ENCODE data around the gene TMEM151B. TPM values are rescaled to one million over a fixed set of nuclear protein-coding genes. Genes with fewer than 3 reads are reported as not detected.

The TMEM151B gene
- total and polyA plus RNA-seq, 2 of the 13 experiments (the other 11 are each of a cell fraction or from before 2014, with no cell fraction given) = not detected

DNA sequence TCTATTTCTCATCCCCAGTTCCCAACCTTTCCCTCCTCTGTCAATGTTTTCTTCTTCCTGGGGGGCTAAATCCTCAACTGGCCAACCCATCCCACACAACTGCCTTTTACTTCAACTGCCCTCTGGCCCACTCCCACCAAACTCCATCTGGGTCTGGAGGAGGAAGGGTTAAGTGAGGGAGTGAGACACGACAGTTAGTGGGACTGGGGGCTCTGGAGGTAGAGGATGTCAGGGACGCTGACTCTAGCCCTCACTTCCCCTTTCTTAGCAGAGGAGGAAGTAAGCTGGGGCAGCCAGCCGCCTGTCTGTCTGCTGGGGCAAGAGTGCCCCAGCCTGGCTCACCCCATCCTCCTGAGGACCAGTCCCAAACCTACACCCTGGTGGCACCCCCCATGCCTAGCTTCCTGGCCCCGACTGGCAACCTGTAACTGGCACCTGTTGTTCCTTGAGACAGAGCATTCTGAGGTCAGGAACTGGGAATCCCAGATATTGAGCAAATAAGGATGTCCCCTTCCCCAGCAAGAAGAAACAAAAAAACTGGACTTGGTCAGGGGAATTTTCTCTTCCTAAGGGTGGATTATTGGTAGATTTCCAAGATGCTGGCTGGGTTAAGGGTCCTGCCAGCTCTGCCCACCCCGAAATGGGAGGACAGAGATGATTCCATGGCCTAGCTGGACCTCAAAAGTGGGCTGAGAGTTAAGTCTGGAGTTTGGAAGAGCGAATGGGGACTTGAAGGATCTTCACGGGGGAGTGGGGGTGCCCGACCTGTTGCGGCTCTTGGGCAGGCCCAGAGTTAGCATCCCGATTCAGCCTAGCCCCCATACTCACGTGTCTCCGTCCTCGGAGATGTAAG, 5.9 kb upstream of the TMEM151B start (continued):
- TF ChIP-seq, protein P1, sequence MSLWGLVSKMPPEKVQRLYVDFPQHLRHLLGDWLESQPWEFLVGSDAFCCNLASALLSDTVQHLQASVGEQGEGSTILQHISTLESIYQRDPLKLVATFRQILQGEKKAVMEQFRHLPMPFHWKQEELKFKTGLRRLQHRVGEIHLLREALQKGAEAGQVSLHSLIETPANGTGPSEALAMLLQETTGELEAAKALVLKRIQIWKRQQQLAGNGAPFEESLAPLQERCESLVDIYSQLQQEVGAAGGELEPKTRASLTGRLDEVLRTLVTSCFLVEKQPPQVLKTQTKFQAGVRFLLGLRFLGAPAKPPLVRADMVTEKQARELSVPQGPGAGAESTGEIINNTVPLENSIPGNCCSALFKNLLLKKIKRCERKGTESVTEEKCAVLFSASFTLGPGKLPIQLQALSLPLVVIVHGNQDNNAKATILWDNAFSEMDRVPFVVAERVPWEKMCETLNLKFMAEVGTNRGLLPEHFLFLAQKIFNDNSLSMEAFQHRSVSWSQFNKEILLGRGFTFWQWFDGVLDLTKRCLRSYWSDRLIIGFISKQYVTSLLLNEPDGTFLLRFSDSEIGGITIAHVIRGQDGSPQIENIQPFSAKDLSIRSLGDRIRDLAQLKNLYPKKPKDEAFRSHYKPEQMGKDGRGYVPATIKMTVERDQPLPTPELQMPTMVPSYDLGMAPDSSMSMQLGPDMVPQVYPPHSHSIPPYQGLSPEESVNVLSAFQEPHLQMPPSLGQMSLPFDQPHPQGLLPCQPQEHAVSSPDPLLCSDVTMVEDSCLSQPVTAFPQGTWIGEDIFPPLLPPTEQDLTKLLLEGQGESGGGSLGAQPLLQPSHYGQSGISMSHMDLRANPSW (CRISPR knock-in tag; IDR thresholded peaks at IDR 0.05; ENCODE audit: borderline replicate concordance) = no peak
- no peak for TF ChIP-seq ZNF614 (CRISPR knock-in tag; IDR thresholded peaks at IDR 0.05; ENCODE audit: borderline replicate concordance)
- peak; percentile 31; the same call in 1 of the 2 replicates for TF ChIP-seq ZNF350 (CRISPR knock-in tag; IDR thresholded peaks at IDR 0.05; ENCODE audit: borderline replicate concordance, low read depth)
- TF ChIP-seq THAP9 (CRISPR knock-in tag; IDR thresholded peaks at IDR 0.05; ENCODE audit: borderline replicate concordance) = peak; percentile 6; the same call in 1 of the 2 replicates
- 0 out of 2 replicates have a peak, but pooled peaks have one; percentile 3 for TF ChIP-seq ZNF281 (CRISPR knock-in tag; IDR thresholded peaks at IDR 0.05; ENCODE audit: borderline replicate concordance)
- peak; percentile 26; the same call in 1 of the 2 replicates for TF ChIP-seq ZNF747 (CRISPR knock-in tag; IDR thresholded peaks at IDR 0.05; ENCODE audit: borderline replicate concordance)
- TF ChIP-seq MAZ (IDR thresholded peaks at IDR 0.05; ENCODE audit: borderline replicate concordance, low read depth, low read length) = no peak
- 0 out of 2 replicates have a peak, but pooled peaks have one; percentile 8 for TF ChIP-seq MAZ (CRISPR knock-in tag; IDR thresholded peaks at IDR 0.05; ENCODE audit: low read depth)
- TF ChIP-seq ZMYM3 (CRISPR knock-in tag; IDR thresholded peaks at IDR 0.05) = no peak
- no peak for TF ChIP-seq ZBTB38 (CRISPR knock-in tag; IDR thresholded peaks at IDR 0.05)
- TF ChIP-seq FOXC1 (CRISPR knock-in tag; IDR thresholded peaks at IDR 0.05; ENCODE audit: borderline replicate concordance) = 0 out of 2 replicates have a peak, but pooled peaks have one; percentile 48
- TF ChIP-seq MTA1 (CRISPR knock-in tag; IDR thresholded peaks at IDR 0.05; ENCODE audit: borderline replicate concordance) = no peak
- TF ChIP-seq ZNF235 (CRISPR knock-in tag; IDR thresholded peaks at IDR 0.05; ENCODE audit: borderline replicate concordance) = peak; percentile 66; the same call in 1 of the 2 replicates
- TF ChIP-seq SP5 (CRISPR knock-in tag; IDR thresholded peaks at IDR 0.05; ENCODE audit: borderline replicate concordance, low read depth) = 0 out of 2 replicates have a peak, but pooled peaks have one; percentile 4
- TF ChIP-seq, protein P2, sequence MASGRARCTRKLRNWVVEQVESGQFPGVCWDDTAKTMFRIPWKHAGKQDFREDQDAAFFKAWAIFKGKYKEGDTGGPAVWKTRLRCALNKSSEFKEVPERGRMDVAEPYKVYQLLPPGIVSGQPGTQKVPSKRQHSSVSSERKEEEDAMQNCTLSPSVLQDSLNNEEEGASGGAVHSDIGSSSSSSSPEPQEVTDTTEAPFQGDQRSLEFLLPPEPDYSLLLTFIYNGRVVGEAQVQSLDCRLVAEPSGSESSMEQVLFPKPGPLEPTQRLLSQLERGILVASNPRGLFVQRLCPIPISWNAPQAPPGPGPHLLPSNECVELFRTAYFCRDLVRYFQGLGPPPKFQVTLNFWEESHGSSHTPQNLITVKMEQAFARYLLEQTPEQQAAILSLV (CRISPR knock-in tag; IDR thresholded peaks at IDR 0.05; ENCODE audit: borderline replicate concordance) = 0 out of 2 replicates have a peak, but pooled peaks have one; percentile 18
- TF ChIP-seq ELF3 (CRISPR knock-in tag; IDR thresholded peaks at IDR 0.05) = 0 out of 2 replicates have a peak, but pooled peaks have one; percentile 24
- TF ChIP-seq ZNF468 (CRISPR knock-in tag; IDR thresholded peaks at IDR 0.05) = peak; percentile 71; the same call in 1 of the 2 replicates
- no peak for TF ChIP-seq ZBTB42 (CRISPR knock-in tag; IDR thresholded peaks at IDR 0.05)

Data from HepG2 (cell line).